ENCODE results near the gene EXOC8. TPM values are rescaled to one million over a fixed set of nuclear protein-coding genes. Genes with fewer than 3 reads are reported as not detected.

EXOC8 gene, protein sequence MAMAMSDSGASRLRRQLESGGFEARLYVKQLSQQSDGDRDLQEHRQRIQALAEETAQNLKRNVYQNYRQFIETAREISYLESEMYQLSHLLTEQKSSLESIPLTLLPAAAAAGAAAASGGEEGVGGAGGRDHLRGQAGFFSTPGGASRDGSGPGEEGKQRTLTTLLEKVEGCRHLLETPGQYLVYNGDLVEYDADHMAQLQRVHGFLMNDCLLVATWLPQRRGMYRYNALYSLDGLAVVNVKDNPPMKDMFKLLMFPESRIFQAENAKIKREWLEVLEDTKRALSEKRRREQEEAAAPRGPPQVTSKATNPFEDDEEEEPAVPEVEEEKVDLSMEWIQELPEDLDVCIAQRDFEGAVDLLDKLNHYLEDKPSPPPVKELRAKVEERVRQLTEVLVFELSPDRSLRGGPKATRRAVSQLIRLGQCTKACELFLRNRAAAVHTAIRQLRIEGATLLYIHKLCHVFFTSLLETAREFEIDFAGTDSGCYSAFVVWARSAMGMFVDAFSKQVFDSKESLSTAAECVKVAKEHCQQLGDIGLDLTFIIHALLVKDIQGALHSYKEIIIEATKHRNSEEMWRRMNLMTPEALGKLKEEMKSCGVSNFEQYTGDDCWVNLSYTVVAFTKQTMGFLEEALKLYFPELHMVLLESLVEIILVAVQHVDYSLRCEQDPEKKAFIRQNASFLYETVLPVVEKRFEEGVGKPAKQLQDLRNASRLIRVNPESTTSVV
- total RNA-seq (ENCODE audit: low replicate concordance) = 13.1 and 19.2 TPM in 2 replicates
- long read RNA-seq, full-length matches to known transcripts = 8 of 8 reads
- long read RNA-seq, partial matches to known transcripts = 0 of 8 reads
- long read RNA-seq, other reads (novel, unspliced or antisense) = 0 of 8 reads

DNA sequence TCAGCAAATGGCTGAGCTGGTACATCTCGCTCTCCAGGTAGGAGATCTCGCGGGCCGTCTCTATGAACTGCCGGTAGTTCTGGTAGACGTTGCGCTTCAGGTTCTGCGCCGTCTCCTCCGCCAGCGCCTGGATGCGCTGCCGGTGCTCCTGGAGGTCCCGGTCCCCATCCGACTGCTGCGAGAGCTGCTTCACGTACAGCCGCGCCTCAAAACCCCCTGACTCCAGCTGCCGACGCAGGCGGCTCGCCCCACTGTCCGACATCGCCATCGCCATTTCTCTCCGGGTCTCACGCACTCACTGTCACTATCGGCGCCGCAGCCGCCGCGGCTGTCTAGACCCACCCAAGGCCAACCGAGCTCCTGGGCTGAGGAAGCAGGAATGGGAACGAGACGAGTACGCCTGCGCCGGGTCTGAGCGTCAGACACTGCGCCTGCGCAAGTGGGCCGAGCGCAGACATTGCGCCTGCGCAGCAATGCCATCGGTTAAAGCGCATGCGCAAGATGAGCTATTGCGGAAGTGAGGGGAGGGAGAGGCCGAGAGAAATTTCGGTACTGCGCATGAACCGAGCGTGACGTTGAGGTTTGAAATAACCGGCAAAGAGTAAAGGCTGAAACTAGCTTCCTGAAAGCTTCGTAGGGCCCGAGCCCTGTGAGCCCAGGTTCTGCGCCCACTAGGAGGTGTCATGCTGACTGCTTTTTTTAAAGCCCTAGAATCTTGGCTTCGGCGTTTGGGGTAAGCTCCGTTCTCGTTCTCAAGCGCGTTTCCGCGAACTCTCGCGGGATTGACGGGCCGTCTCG, at the start of gene EXOC8:
Gene EXOC8 (minus strand): TSS at position 381 of the 798 bp plus-strand sequence. CDS start 107 bp downstream, at position 274.
- H3K9me3 Mint-ChIP-seq = peaks cover 5% of the 10 kb centered on the region
- H3K4me3 Mint-ChIP-seq = peak within 1 kb of the TSS; percentile 94
- H3K27ac Mint-ChIP-seq = peak within 1 kb of the TSS; percentile 99
- peaks cover 33% of the 10 kb centered on the region for H3K4me1 Mint-ChIP-seq (ENCODE audit: unreplicated experiment)
- no peak for TF ChIP-seq CTCF (conservative IDR thresholded peaks at IDR 0.05)
- peak; percentile 99 for DNase-seq (ENCODE audit: extremely low spot score, unreplicated experiment)
- peaks cover 18% of the 10 kb centered on the region for H3K36me3 Mint-ChIP-seq
- H3K27me3 Mint-ChIP-seq = no peaks in the 10 kb centered on the region

GRCh38 chr1:231386466-231386865, 48.8 kb upstream of the EXOC8 start:
- TF ChIP-seq CTCF (conservative IDR thresholded peaks at IDR 0.05) = no peak
- DNase-seq (ENCODE audit: extremely low spot score, unreplicated experiment) = no peak
- Mint-ChIP-seq H3K36me3 (peaks cover 11% of the 10 kb centered on the region), H3K4me3 (no peak overlapping the region), H3K4me1 (ENCODE audit: unreplicated experiment) (peaks cover 4% of the 10 kb centered on the region), H3K27ac (no peak overlapping the region), H3K27me3 (no peaks in the 10 kb centered on the region), H3K9me3 (no peaks in the 10 kb centered on the region)

- no peak overlapping the region for H3K27ac Mint-ChIP-seq
- no peak overlapping the region for H3K4me3 Mint-ChIP-seq
- peaks cover 4% of the 10 kb centered on the region for H3K4me1 Mint-ChIP-seq (ENCODE audit: unreplicated experiment)
- TF ChIP-seq CTCF (conservative IDR thresholded peaks at IDR 0.05) = no peak
- DNase-seq (ENCODE audit: extremely low spot score, unreplicated experiment) = no peak
- no peaks in the 10 kb centered on the region for H3K27me3 Mint-ChIP-seq
- no peaks in the 10 kb centered on the region for H3K9me3 Mint-ChIP-seq
- H3K36me3 Mint-ChIP-seq = peaks cover 10% of the 10 kb centered on the region
Observed at GRCh38 chr1:231385416-231385748, 47.7 kb upstream of the EXOC8 start.

GRCh38 chr1:231384696-231385415, 47.2 kb upstream of the EXOC8 start:
- Mint-ChIP-seq H3K27me3 (no peaks in the 10 kb centered on the region), H3K36me3 (peaks cover 5% of the 10 kb centered on the region), H3K4me3 (no peak overlapping the region), H3K27ac (no peak overlapping the region), H3K4me1 (ENCODE audit: unreplicated experiment) (peaks cover under 1% of the 10 kb centered on the region), H3K9me3 (no peaks in the 10 kb centered on the region)
- no peak for DNase-seq (ENCODE audit: extremely low spot score, unreplicated experiment)
- no peak for TF ChIP-seq CTCF (conservative IDR thresholded peaks at IDR 0.05)
